Bone marrow (tissue), 2 donors: ENCODE data around the gene FLCN.

Experiments
- DNase-seq, 2 donors: peaks; one replicate each; lab custom pipeline; 2025; lab: John Stamatoyannopoulos, UW

FLCN gene

DNA sequence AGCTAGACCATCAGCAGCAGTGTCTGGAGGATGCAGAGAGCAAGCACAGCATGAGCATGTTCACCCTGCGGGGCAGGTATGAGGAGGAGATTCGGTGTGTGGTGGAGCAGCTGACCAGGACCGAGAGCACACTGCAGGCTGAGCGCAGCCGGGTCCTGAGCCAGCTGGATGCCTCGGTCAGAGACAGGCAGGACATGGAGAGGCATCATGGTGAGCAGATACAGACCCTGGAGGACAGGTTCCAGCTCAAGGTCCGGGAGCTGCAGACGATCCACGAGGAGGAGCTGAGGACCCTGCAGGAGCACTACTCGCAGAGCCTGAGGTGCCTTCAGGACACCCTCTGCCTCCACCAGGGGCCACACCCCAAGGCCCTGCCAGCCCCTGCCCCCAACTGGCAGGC lies 69.6 kb downstream of the FLCN start:
- no peak for DNase-seq

DNA sequence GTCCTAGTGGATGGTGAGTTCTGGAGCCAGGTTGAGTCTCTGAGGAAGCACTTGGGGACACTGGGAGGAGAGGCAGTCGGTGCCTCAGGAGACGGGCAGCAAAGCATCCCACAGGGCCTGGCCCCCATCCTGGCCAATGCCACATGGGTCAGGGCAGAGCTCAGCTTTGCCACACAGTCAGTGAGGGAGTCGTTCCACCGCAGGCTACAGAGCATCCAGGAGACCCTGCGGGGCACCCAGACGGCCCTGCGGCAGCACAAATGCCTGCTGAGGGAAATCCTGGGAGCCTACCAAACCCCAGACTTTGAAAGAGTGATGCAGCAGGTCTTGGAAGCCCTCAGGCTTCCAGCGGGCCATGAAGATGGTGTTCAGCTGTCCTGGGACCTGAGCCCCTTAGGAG lies 70.5 kb downstream of the FLCN start:
- DNase-seq = no peak

DNA sequence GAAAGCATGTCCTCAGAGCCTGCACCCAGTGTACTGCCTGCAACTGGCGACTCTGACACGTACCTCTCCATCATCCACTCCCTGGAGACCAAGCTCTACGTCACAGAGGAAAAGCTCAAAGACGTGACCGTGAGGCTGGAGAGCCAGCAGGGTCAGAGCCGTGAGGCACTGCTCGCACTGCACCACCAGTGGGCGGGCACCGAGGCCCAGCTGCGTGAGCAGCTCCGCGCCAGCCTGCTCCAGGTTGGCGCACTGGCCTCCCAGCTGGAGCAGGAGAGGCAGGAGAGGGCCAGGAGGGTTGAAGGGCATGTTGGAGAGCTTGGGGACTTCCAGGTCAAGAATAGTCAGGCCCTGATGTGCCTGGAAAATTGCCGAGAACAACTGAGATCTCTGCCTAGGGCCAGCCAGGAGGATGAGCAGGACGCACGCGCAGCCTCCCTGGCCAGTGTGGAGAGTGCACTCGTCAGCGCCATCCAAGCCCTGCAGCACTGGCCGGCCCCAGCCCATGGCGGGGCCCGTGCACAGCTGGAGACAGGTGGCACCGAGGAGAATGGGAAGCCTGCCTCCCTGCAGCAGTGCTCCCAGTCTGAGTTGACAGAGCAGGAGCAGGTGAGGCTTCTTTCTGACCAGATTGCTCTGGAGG lies 71.2 kb downstream of the FLCN start:
- DNase-seq = no peak

DNA sequence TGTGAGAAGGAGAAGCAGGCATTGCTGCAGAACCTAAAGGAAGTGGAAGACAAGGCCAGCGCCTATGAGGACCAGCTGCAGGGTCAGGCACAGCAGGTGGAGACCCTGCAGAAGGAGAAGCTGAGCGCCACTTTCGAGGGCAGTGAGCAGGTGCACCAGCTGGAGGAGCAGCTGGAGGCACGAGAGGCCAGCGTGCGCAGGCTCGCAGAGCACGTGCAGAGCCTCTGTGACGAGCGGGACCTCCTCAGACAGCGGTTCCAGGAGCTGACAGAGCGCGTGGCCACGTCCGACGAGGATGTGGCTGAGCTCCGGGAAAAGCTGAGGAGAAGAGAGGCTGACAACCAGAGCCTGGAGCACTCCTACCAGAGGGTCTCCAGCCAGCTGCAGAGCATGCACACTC lies 72.3 kb downstream of the FLCN start:
- no peak for DNase-seq

DNA sequence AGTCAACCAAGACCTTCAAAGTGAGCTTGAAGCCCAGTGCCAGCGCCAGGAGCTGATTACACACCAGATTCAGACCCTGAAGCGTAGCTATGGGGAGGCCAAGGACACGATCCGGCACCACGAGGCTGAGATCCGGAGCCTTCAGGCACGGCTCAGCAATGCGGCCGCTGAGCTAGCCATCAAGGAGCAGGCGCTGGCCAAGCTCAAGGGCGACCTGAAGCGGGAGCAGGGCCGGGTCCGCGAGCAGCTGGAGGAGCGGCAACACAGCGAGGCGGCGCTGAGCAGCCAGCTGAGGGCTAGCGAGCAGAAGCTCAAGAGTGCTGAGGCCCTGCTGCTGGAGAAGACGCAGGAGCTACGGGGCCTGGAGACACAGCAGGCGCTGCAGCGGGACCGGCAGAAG lies 72.8 kb downstream of the FLCN start:
- no peak for DNase-seq
